MM.1S (cell line): ENCODE measurements around the gene EPS8L2.

ENCODE experiments used
- EZH2 ChIP-seq: fragments of 300-600 bp; sonication (generic); optimal IDR thresholded peaks from 2 replicates; pipeline ENCODE3; 2017; ENCODE audit warnings: low read depth, mild to moderate bottlenecking, antibody characterized with exemption, low read length, mixed read lengths
- TF ChIP-seq, protein P1 (sequence below): fragments of 300-600 bp; sonication (generic); IDR thresholded peaks from 2 replicates; pipeline ENCODE4 v1.5.1; 2016; ENCODE audit warnings: antibody characterized with exemption, low read length, mixed read lengths

DNA sequence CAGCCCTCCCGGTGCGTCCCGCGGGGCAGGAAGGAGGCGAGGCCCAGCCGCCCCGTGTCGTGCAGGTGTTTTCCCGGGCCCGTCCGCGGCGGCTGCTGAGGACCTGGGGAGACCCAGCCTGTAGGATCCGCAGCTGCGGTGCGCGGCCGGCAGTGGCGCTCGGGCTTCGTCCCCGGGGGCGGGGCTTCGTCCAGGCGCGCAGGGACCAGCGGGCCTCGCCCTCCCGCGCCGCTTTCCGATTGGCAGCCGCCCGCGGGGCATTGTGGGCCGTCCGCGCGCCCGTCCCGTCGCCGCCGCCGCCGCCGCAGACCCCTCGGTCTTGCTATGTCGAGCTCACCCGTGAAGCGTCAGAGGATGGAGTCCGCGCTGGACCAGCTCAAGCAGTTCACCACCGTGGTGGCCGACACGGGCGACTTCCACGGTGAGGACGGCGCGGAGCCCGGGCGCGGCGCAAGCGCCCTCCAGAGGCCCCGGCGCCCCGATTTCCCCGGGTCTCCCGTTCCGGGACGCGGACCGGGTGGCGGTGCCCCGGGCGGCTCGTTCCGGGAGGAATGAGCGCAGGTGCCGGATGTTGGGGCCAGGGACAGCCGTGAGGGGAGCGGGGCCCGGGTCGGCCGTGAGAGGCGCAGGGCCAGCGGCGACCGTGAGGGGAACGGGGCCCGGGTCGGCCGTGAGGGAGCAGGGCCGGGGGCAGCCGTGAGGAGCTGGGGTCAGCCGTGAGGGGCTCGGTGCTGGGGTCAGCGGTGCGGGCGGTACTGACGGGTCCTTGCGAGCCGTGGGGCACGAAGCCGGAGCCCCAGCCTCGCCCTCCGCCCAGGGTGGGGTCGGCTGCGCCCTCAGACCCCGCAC lies 41.4 kb downstream of the EPS8L2 start, which contains the start of gene TALDO1:
- TF ChIP-seq, protein P1, sequence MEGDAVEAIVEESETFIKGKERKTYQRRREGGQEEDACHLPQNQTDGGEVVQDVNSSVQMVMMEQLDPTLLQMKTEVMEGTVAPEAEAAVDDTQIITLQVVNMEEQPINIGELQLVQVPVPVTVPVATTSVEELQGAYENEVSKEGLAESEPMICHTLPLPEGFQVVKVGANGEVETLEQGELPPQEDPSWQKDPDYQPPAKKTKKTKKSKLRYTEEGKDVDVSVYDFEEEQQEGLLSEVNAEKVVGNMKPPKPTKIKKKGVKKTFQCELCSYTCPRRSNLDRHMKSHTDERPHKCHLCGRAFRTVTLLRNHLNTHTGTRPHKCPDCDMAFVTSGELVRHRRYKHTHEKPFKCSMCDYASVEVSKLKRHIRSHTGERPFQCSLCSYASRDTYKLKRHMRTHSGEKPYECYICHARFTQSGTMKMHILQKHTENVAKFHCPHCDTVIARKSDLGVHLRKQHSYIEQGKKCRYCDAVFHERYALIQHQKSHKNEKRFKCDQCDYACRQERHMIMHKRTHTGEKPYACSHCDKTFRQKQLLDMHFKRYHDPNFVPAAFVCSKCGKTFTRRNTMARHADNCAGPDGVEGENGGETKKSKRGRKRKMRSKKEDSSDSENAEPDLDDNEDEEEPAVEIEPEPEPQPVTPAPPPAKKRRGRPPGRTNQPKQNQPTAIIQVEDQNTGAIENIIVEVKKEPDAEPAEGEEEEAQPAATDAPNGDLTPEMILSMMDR: no peak
- TF ChIP-seq EZH2: no peak
